Measurements from ENCODE around the gene TMEM165. TPM values are rescaled to one million over a fixed set of nuclear protein-coding genes. Genes with fewer than 3 reads are reported as not detected.

The TMEM165 gene
- polyA plus RNA-seq, 1 donor (not counting 4 experiments of a cell fraction or from before 2014, with no cell fraction given): 132 TPM

GRCh38 chr4:55376698-55377097, 19.1 kb upstream of the TMEM165 start:
- Histone ChIP-seq H3K4me2 (ENCODE audit: control insufficient read depth, extremely low read depth, insufficient read depth, low read depth, low read length) (no peak overlapping the region), H3K36me3 (ENCODE audit: control insufficient read depth in 2 of 2, extremely low read depth in 1 of 2, insufficient read depth in 2 of 2, low read length in 2 of 2) (no peaks in the 10 kb centered on the region), H3K27me3 (ENCODE audit: control insufficient read depth, extremely low read depth, insufficient read depth, low read length) (no peaks in the 10 kb centered on the region), H2AFZ (ENCODE audit: control insufficient read depth, low read length) (no peak overlapping the region), H3K9ac (ENCODE audit: control insufficient read depth, extremely low read depth, insufficient read depth, low read length) (no peak overlapping the region), H3K79me2 (ENCODE audit: control insufficient read depth, insufficient read depth, low read length) (no peaks in the 10 kb centered on the region), H3K4me3 (ENCODE audit: control insufficient read depth in 2 of 3, extremely low read depth in 1 of 3, insufficient read depth in 2 of 3, low read depth in 1 of 3, low read length in 3 of 3) (no peak overlapping the region), H3K4me1 (ENCODE audit: control insufficient read depth, extremely low read depth, insufficient read depth, low read length) (peaks cover 14% of the 10 kb centered on the region), H3K9me1 (ENCODE audit: control insufficient read depth, extremely low read depth, insufficient read depth, low read length) (no peaks in the 10 kb centered on the region), H3K9me3 (ENCODE audit: control insufficient read depth, low read depth, low read length) (no peaks in the 10 kb centered on the region), H4K20me1 (ENCODE audit: control insufficient read depth, extremely low read depth, insufficient read depth, low read length) (no peaks in the 10 kb centered on the region), H3K27ac (ENCODE audit: control insufficient read depth, insufficient read depth, low read length) (no peak overlapping the region)
- DNase-seq (ENCODE audit: low read depth, low spot score) (no peak), FAIRE-seq (no peak)
- dilution Hi-C loops (cut with MboI; ENCODE audit: extremely low pct_ligation_motif_present, low sequenced_read_pairs): no loop called here
- TF ChIP-seq EZH2 (IDR thresholded peaks at IDR 0.05; ENCODE audit: low read length): no peak
- TF ChIP-seq, protein P1, sequence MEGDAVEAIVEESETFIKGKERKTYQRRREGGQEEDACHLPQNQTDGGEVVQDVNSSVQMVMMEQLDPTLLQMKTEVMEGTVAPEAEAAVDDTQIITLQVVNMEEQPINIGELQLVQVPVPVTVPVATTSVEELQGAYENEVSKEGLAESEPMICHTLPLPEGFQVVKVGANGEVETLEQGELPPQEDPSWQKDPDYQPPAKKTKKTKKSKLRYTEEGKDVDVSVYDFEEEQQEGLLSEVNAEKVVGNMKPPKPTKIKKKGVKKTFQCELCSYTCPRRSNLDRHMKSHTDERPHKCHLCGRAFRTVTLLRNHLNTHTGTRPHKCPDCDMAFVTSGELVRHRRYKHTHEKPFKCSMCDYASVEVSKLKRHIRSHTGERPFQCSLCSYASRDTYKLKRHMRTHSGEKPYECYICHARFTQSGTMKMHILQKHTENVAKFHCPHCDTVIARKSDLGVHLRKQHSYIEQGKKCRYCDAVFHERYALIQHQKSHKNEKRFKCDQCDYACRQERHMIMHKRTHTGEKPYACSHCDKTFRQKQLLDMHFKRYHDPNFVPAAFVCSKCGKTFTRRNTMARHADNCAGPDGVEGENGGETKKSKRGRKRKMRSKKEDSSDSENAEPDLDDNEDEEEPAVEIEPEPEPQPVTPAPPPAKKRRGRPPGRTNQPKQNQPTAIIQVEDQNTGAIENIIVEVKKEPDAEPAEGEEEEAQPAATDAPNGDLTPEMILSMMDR (optimal IDR thresholded peaks at IDR 0.05 in 1 of 3, IDR thresholded peaks at IDR 0.05 in 1 of 3, conservative IDR thresholded peaks at IDR 0.05 in 1 of 3; ENCODE audit: extremely low read depth in 1 of 3, insufficient read depth in 2 of 3, low read length in 3 of 3): no peak

DNA sequence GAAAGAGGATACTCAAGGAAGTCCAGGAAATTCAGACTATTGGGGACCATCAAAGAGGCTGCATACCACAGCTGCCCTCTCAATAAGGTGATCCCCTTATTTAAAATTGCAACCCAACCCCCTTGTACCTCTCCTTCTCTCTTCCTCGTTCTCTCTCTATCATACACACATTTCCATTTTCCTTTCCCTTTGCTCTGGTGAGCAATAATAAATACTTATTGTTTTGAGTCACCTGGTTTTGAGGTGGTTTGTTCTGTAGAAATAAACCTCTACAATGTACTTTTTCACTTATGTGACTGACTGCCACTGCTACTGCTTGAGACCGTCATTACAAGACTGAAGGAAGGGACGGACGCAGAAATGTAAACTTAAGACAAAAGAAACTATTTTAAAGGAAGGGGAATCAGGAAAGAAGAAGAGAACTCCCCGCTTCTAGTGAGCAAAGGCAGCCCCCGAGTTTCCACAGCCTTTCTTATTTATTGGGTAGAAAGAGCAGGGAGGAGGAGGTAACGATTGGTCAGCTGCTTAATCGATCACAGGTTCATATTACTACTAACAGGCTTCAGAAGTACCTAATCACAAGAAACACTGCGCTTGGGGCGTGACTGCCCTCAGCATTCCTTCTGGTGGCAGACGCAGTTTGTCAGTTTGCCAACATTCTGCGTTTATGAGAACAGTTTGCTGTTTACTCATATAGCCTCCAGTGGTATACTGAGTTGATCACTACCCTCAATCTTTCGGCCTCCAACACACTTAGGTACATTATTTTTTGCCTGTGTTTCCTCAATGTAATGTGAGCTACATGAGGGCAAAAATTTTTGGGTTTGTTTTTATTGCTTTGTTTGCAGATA, 16.9 kb upstream of the TMEM165 start:
- H3K79me2 ChIP-seq (ENCODE audit: control insufficient read depth, insufficient read depth, low read length): no peaks in the 10 kb centered on the region
- H4K20me1 ChIP-seq (ENCODE audit: control insufficient read depth, extremely low read depth, insufficient read depth, low read length): no peaks in the 10 kb centered on the region
- DNase-seq (ENCODE audit: low read depth, low spot score) (no peak), FAIRE-seq (peak; percentile 87)
- H3K27ac ChIP-seq (ENCODE audit: control insufficient read depth, insufficient read depth, low read length): peak overlapping the region; percentile 49
- no peak overlapping the region for H3K9ac ChIP-seq (ENCODE audit: control insufficient read depth, extremely low read depth, insufficient read depth, low read length)
- peak overlapping the region in 2 of 3 experiments; percentile 12 to 40 for H3K4me3 ChIP-seq (ENCODE audit: control insufficient read depth in 2 of 3, extremely low read depth in 1 of 3, insufficient read depth in 2 of 3, low read depth in 1 of 3, low read length in 3 of 3)
- H2AFZ ChIP-seq (ENCODE audit: control insufficient read depth, low read length): peak overlapping the region; percentile 47
- H3K4me2 ChIP-seq (ENCODE audit: control insufficient read depth, extremely low read depth, insufficient read depth, low read depth, low read length): peak overlapping the region; percentile 77
- TF ChIP-seq, protein P1 (optimal IDR thresholded peaks at IDR 0.05 in 1 of 3, IDR thresholded peaks at IDR 0.05 in 1 of 3, conservative IDR thresholded peaks at IDR 0.05 in 1 of 3; ENCODE audit: extremely low read depth in 1 of 3, insufficient read depth in 2 of 3, low read length in 3 of 3): no peak
- no peak for TF ChIP-seq EZH2 (IDR thresholded peaks at IDR 0.05; ENCODE audit: low read length)
- dilution Hi-C loops (cut with MboI; ENCODE audit: extremely low pct_ligation_motif_present, low sequenced_read_pairs): no loop called here
- H3K9me1 ChIP-seq (ENCODE audit: control insufficient read depth, extremely low read depth, insufficient read depth, low read length): no peaks in the 10 kb centered on the region
- H3K4me1 ChIP-seq (ENCODE audit: control insufficient read depth, extremely low read depth, insufficient read depth, low read length): peaks cover 14% of the 10 kb centered on the region
- no peaks in the 10 kb centered on the region for H3K36me3 ChIP-seq (ENCODE audit: control insufficient read depth in 2 of 2, extremely low read depth in 1 of 2, insufficient read depth in 2 of 2, low read length in 2 of 2)
- H3K27me3 ChIP-seq (ENCODE audit: control insufficient read depth, extremely low read depth, insufficient read depth, low read length): no peaks in the 10 kb centered on the region
- no peaks in the 10 kb centered on the region for H3K9me3 ChIP-seq (ENCODE audit: control insufficient read depth, low read depth, low read length)

All from keratinocyte (primary cell).